ENCODE measurements around the gene CLTB. TPM values are rescaled to one million over a fixed set of nuclear protein-coding genes. Genes with fewer than 3 reads are reported as not detected.

Gene CLTB
- total and polyA plus RNA-seq, 10 donors = 51.9 to 98.4 (median 63.9) TPM

DNA sequence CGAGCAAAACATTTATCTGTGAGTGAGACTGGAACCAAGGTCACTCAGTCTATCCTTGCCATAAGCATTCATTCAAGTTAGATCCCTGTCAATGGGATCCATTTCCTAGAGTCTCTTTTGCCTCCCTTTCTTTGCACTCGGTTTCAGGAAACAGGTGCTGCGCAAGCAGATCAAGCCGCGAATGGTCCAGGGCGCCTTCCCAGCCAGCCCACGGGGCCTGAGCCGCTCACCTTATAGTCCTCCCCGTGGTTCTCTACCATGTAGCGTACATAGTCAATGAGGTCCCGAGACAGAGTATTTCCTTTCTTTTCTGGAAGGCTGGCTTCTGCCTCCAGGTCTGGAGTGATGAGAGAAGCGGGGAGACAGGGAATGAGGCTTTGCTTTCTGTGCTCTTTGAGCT is 31.3 kb downstream of the CLTB start:
- intact Hi-C loops (cut with DNase I; ENCODE audit: low total_unique reads) = no loop called here
- 84 to 93% (median 92%) methylated on average over 12 of the region's 12 CpGs for WGBS, 5 donors
- Histone ChIP-seq H3K27me3 (replicated peaks in 1 of 7) (no peaks in the 10 kb centered on the region), H3K4me3 (no peak overlapping the region), H3K9me3 (no peaks in the 10 kb centered on the region), H3K4me1 (peaks cover 12 to 36% (median 28%) of the 10 kb centered on the region in 6 donors), H3K36me3 (peaks cover 0 to 65% (median 49%) of the 10 kb centered on the region in 6 donors), H3K27ac (no peak overlapping the region)
- TF ChIP-seq POLR2AphosphoS5 (IDR thresholded peaks at IDR 0.05) (no peak), CTCF (IDR thresholded peaks at IDR 0.05 in 8 of 11, conservative IDR thresholded peaks at IDR 0.05 in 3 of 11) (no peak), POLR2A (IDR thresholded peaks at IDR 0.05) (no peak)
- peak; percentile 45 for DNase-seq

GRCh38 chr5:176384366-176384930 is 31.9 kb downstream of the CLTB start:
- H3K4me3 ChIP-seq = no peak overlapping the region
- WGBS, 5 donors = 93 to 97% (median 93%) methylated on average over 8 of the region's 8 CpGs
- no peaks in the 10 kb centered on the region for H3K27me3 ChIP-seq (replicated peaks in 1 of 7)
- H3K4me1 ChIP-seq = peaks cover 7 to 30% (median 22%) of the 10 kb centered on the region in 6 donors
- no peaks in the 10 kb centered on the region for H3K9me3 ChIP-seq
- TF ChIP-seq POLR2A (IDR thresholded peaks at IDR 0.05) (no peak), CTCF (IDR thresholded peaks at IDR 0.05 in 8 of 11, conservative IDR thresholded peaks at IDR 0.05 in 3 of 11) (no peak)
- DNase-seq = peak; percentile 51
- intact Hi-C loops (cut with DNase I; ENCODE audit: low total_unique reads) = no loop called here
- peaks cover 0 to 65% (median 49%) of the 10 kb centered on the region in 6 donors for H3K36me3 ChIP-seq
- no peak overlapping the region for H3K27ac ChIP-seq

GRCh38 chr5:176383961-176384360 is 32.4 kb downstream of the CLTB start:
- no peaks in the 10 kb centered on the region for H3K9me3 ChIP-seq
- H3K4me3 ChIP-seq = no peak overlapping the region
- H3K27me3 ChIP-seq (replicated peaks in 1 of 7) = no peaks in the 10 kb centered on the region
- peak; percentile 58 for DNase-seq
- H3K4me1 ChIP-seq = peaks cover 7 to 27% (median 20%) of the 10 kb centered on the region in 6 donors
- 70 to 87% (median 74%) methylated on average over 9 of the region's 9 CpGs for WGBS, 5 donors
- H3K27ac ChIP-seq = no peak overlapping the region
- no peak for TF ChIP-seq POLR2A (IDR thresholded peaks at IDR 0.05)
- no peak for TF ChIP-seq CTCF (IDR thresholded peaks at IDR 0.05 in 8 of 11, conservative IDR thresholded peaks at IDR 0.05 in 3 of 11)
- no peak for TF ChIP-seq POLR2AphosphoS5 (IDR thresholded peaks at IDR 0.05)
- intact Hi-C loops (cut with DNase I; ENCODE audit: low total_unique reads) = no loop called here
- peaks cover 0 to 67% (median 49%) of the 10 kb centered on the region in 6 donors for H3K36me3 ChIP-seq

DNA sequence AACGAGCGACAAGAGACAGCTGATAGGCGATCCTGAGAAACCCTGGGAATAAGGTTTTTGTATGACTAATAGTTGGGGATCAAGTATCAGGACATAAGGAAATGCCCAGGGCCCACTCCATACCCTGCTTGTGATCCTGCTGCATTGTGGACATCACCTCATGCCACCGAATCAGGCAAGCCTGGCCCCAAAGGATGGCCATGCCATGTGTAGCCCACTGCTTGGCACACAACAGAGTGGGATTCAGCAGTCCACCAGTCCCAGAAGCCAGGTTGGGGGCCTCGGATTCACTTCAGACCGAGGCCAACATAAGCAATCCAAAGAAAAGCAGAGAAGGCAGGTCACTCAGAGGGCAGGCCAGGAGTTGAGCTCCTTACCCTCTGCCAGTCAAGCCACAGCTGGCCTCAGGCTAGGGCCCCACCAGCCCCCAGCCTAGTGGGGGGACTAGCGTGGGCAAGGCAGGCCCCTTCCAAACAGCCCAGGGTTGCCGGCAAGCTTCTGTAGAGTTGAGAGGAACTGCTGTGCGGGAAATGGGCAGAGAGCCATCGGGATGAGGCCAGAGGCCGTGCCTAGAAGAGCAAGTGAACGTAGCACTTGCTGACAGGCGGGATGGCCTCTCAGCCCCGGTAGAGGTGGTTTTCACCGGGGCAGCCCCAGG is 33.0 kb downstream of the CLTB start:
- DNase-seq = peak; percentile 49
- intact Hi-C loops (cut with DNase I; ENCODE audit: low total_unique reads) = no loop called here
- Histone ChIP-seq H3K4me3 (no peak overlapping the region), H3K4me1 (peaks cover 7 to 27% (median 20%) of the 10 kb centered on the region in 6 donors), H3K27ac (no peak overlapping the region), H3K36me3 (peaks cover 0 to 69% (median 49%) of the 10 kb centered on the region in 6 donors), H3K9me3 (no peaks in the 10 kb centered on the region), H3K27me3 (replicated peaks in 1 of 7) (no peaks in the 10 kb centered on the region)
- WGBS, 5 donors = 88 to 96% (median 93%) methylated on average over 13 to 15 of the region's 15 CpGs
- TF ChIP-seq CTCF (IDR thresholded peaks at IDR 0.05 in 8 of 11, conservative IDR thresholded peaks at IDR 0.05 in 3 of 11) (no peak), POLR2A (IDR thresholded peaks at IDR 0.05) (no peak), POLR2AphosphoS5 (IDR thresholded peaks at IDR 0.05) (peak in 1 of 3 donors; percentile 54)
